ENCODE data around the gene TOMM6. TPM values are rescaled to one million over a fixed set of nuclear protein-coding genes. Genes with fewer than 3 reads are reported as not detected.

TOMM6 gene
- total RNA-seq, 2 donors from 2014 or later, result 109 to 200 TPM

DNA sequence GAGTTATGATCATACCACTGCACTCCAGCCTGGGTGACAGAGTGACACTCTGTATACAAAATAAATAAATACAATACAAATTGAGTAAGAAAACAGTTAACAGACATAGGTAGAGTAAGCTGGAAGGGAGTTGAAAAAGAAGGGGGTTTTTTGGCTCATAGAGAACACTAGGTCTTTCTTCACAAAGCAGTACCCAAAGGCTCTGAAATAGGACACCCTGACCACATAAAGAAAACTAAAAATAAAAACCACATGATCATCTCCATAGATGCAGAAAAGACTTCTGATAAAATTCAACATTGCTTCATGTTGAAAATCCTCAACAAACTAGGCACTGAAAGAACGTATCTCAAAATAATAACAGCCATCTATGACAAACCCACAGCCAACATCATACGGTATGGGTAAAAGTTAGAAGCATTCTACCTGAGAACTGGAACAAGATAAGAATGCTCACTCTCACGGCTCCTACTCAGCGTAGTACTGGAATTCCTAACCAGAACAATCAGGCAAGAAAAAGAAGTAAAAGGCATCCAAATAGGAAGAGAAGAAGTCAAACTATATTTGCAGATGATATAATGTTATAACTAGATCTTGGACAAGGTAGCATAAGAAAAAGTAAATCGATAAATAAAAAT lies 48.6 kb downstream of the TOMM6 start:
- TF ChIP-seq, protein P1, sequence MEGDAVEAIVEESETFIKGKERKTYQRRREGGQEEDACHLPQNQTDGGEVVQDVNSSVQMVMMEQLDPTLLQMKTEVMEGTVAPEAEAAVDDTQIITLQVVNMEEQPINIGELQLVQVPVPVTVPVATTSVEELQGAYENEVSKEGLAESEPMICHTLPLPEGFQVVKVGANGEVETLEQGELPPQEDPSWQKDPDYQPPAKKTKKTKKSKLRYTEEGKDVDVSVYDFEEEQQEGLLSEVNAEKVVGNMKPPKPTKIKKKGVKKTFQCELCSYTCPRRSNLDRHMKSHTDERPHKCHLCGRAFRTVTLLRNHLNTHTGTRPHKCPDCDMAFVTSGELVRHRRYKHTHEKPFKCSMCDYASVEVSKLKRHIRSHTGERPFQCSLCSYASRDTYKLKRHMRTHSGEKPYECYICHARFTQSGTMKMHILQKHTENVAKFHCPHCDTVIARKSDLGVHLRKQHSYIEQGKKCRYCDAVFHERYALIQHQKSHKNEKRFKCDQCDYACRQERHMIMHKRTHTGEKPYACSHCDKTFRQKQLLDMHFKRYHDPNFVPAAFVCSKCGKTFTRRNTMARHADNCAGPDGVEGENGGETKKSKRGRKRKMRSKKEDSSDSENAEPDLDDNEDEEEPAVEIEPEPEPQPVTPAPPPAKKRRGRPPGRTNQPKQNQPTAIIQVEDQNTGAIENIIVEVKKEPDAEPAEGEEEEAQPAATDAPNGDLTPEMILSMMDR (IDR thresholded peaks at IDR 0.05), result no peak
- no peaks in the 10 kb centered on the region for H3K27me3 ChIP-seq
- H3K27ac ChIP-seq, result no peak overlapping the region
- DNase-seq, result no peak
- H3K9me3 ChIP-seq, result no peaks in the 10 kb centered on the region
- no peak overlapping the region for H3K4me3 ChIP-seq
- no peaks in the 10 kb centered on the region for H3K36me3 ChIP-seq
- no peak overlapping the region for H3K9ac ChIP-seq (ENCODE audit: low read depth in 2 of 2, low read length in 2 of 2)
- no peaks in the 10 kb centered on the region for H3K4me1 ChIP-seq
- intact Hi-C loops (cut with DNase I), result no loop called here

DNA sequence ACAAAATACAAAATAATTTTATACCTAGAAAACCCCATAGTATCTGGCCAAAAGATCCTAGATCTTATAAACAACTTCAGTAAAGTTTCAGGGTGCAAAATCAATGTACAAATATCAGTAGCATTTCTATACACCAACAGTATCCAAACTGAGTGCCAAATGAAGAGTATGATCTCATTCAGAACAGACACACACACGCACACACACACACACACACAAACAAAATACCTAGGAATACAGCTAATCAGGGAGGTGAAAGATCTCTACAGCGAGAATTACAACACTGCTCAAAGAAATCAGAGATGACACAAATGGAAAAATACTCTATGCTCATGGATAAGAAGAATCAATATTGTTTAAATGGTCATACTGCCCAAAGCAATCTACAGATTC lies 49.2 kb downstream of the TOMM6 start:
- intact Hi-C loops (cut with DNase I), result no loop called here
- no peaks in the 10 kb centered on the region for H3K27me3 ChIP-seq
- H3K9me3 ChIP-seq, result no peaks in the 10 kb centered on the region
- no peak overlapping the region for H3K4me3 ChIP-seq
- TF ChIP-seq, protein P1 (IDR thresholded peaks at IDR 0.05), result no peak
- DNase-seq, result no peak
- H3K9ac ChIP-seq (ENCODE audit: low read depth in 2 of 2, low read length in 2 of 2), result no peak overlapping the region
- H3K27ac ChIP-seq, result no peak overlapping the region
- H3K36me3 ChIP-seq, result no peaks in the 10 kb centered on the region
- no peaks in the 10 kb centered on the region for H3K4me1 ChIP-seq

Other genes with a start within 250 kb of the TOMM6 start
- gene FOXP4, start 241.3 kb upstream of the TOMM6 start, total RNA-seq, result 10 to 100 TPM; 33.6 to 50.4 TPM
- gene MDFI, start 149.2 kb upstream of the TOMM6 start, total RNA-seq, result 1 to 10 TPM; 1.1 to 1.9 TPM
- 10 to 100 TPM; 16.9 to 21.7 TPM for gene TFEB, start 52.1 kb upstream of the TOMM6 start, total RNA-seq
- 1 to 10 TPM in 1 of 2 donors, not detected in 1; 1.7 TPM for gene PGC, start 40.3 kb upstream of the TOMM6 start, total RNA-seq
- 1 to 10 TPM; 2.7 to 3.4 TPM for gene FRS3, start 7.8 kb upstream of the TOMM6 start, total RNA-seq
- gene PRICKLE4, start 6.9 kb upstream of the TOMM6 start, total RNA-seq, result 1 to 10 TPM; 1.8 to 4.8 TPM
- 1 to 10 TPM; 1.7 to 2.9 TPM for gene USP49, start 107.7 kb downstream of the TOMM6 start, total RNA-seq
- gene MED20, start 133.4 kb downstream of the TOMM6 start, total RNA-seq, result 10 to 100 TPM; 15.0 to 22.9 TPM
- gene BYSL, start 133.8 kb downstream of the TOMM6 start, total RNA-seq, result 10 to 100 TPM; 10.4 to 16.4 TPM
- 10 to 100 TPM; 86.2 to 92.3 TPM for gene CCND3, start 154.1 kb downstream of the TOMM6 start, total RNA-seq

All from colonic mucosa (tissue), 4 donors.